ENCODE measurements around the gene PASK.

DNA sequence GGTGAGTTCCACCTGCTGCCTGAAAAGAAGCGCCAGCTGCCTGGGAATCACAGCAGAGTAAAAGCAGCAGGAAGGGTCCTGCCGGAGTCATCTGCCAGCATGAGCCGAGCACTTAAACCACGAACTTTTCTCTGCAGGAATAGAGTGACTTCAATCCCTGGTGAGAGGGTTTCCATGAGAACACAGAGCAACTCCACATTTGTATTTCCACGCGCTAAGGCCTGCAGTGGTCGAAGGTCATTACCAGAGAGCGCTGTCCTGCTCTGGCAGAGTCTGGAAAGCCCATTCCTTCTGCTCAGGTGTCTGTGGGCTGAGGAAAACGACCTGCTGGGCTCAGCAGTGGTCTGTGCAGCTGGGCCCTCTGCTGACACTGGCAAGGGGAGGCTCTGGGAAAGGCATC is 6.7 kb downstream of the PASK start:
- TF ChIP-seq, protein P1, sequence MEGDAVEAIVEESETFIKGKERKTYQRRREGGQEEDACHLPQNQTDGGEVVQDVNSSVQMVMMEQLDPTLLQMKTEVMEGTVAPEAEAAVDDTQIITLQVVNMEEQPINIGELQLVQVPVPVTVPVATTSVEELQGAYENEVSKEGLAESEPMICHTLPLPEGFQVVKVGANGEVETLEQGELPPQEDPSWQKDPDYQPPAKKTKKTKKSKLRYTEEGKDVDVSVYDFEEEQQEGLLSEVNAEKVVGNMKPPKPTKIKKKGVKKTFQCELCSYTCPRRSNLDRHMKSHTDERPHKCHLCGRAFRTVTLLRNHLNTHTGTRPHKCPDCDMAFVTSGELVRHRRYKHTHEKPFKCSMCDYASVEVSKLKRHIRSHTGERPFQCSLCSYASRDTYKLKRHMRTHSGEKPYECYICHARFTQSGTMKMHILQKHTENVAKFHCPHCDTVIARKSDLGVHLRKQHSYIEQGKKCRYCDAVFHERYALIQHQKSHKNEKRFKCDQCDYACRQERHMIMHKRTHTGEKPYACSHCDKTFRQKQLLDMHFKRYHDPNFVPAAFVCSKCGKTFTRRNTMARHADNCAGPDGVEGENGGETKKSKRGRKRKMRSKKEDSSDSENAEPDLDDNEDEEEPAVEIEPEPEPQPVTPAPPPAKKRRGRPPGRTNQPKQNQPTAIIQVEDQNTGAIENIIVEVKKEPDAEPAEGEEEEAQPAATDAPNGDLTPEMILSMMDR (IDR thresholded peaks at IDR 0.05), result no peak
- no peak for TF ChIP-seq POLR2A (IDR thresholded peaks at IDR 0.05)

Measured in testis (tissue), 2 donors.